OCI-LY1 (cell line): ENCODE results near the gene PRKAR1A.

Source experiments
- H2AFZ ChIP-seq: fragments of 200-600 bp; sonication (generic), shearing (Covaris generic); 2 replicates; pipeline ENCODE4 v1.6.0; 2014; ENCODE audit warnings: antibody characterized with exemption, mild to moderate bottlenecking, low read length
- H3F3A ChIP-seq: fragments of 200-600 bp; sonication (generic), shearing (Covaris generic); 2 replicates; pipeline ENCODE4 v1.6.0; 2014; ENCODE audit warnings: mild to moderate bottlenecking, antibody characterized with exemption, low read length, moderate library complexity; ENCODE audit not compliant: insufficient read depth
- H3K27ac ChIP-seq: fragments of 200-600 bp; sonication (generic); 2 replicates; pipeline ENCODE4 v1.5.1; 2014; ENCODE audit warnings: low read length, mixed run types, mild to moderate bottlenecking, low read depth; ENCODE audit not compliant: poor library complexity, severe bottlenecking
- H3K27me3 ChIP-seq: fragments of 200-600 bp; sonication (generic); 2 replicates; pipeline ENCODE4 v1.6.0; 2014; ENCODE audit warnings: antibody characterized with exemption, mild to moderate bottlenecking, low read length, moderate library complexity; ENCODE audit not compliant: insufficient read depth
- H3K36me3 ChIP-seq: fragments of 200-600 bp; sonication (generic); 2 replicates; pipeline ENCODE4 v1.6.1; 2014; ENCODE audit warnings: mild to moderate bottlenecking, antibody characterized with exemption, low read length, moderate library complexity, mixed read lengths; ENCODE audit not compliant: insufficient read depth
- H3K4me1 ChIP-seq: fragments of 200-600 bp; sonication (generic); 2 replicates; pipeline ENCODE4 v1.5.1; 2014; ENCODE audit warnings: mild to moderate bottlenecking, low read length, moderate library complexity; ENCODE audit not compliant: insufficient read depth, severe bottlenecking
- H3K4me2 ChIP-seq: fragments of 200-600 bp; sonication (generic), shearing (Covaris generic); 2 replicates; pipeline ENCODE4 v1.6.1; 2014; ENCODE audit warnings: low read length
- H3K4me3 ChIP-seq: fragments of 200-600 bp; sonication (generic); 2 replicates; pipeline ENCODE4 v1.5.1; 2014; ENCODE audit warnings: low read length, low read depth, mild to moderate bottlenecking, mixed read lengths; ENCODE audit not compliant: poor library complexity, severe bottlenecking
- H3K79me2 ChIP-seq: fragments of 200-600 bp; shearing (Covaris generic); 2 replicates; pipeline ENCODE4 v1.6.1; 2016; ENCODE audit warnings: mixed run types, low read length, mixed read lengths; ENCODE audit not compliant: insufficient read depth
- H3K9ac ChIP-seq: fragments of 200-600 bp; sonication (generic), shearing (Covaris generic); 2 replicates; pipeline ENCODE4 v1.6.1; 2014; ENCODE audit warnings: mild to moderate bottlenecking, low read length, mixed read lengths
- H3K9me2 ChIP-seq: fragments of 200-600 bp; sonication (generic), shearing (Covaris generic); 2 replicates; pipeline ENCODE4 v1.6.1; 2014; ENCODE audit warnings: low read depth, mild to moderate bottlenecking, low read length, mixed read lengths
- H3K9me3 ChIP-seq: fragments of 200-600 bp; shearing (Covaris generic); 2 replicates; pipeline ENCODE4 v1.6.1; 2014; ENCODE audit warnings: low read length, mixed read lengths
- H4K20me1 ChIP-seq: fragments of 200-600 bp; sonication (generic), shearing (Covaris generic); 2 replicates; pipeline ENCODE4 v1.6.0; 2016; ENCODE audit warnings: mild to moderate bottlenecking, low read length; ENCODE audit not compliant: insufficient read depth
- CTCF ChIP-seq: fragments of 200-600 bp; sonication (generic), shearing (Covaris generic); IDR thresholded peaks from 2 replicates; pipeline ENCODE4 v1.5.1; 2017; ENCODE audit warnings: mild to moderate bottlenecking, antibody characterized with exemption, low read length, moderate library complexity, mixed read lengths
- EZH2 ChIP-seq: fragments of 200-600 bp; sonication (generic), shearing (Covaris generic); IDR thresholded peaks from 2 replicates; pipeline ENCODE4 v1.8.0; 2017; ENCODE audit warnings: borderline replicate concordance, mixed run types, mild to moderate bottlenecking, antibody characterized with exemption, low read length, moderate library complexity, mixed read lengths

The PRKAR1A gene

GRCh38 chr17:68569346-68569745 is 57.1 kb downstream of the PRKAR1A start:
- H3F3A ChIP-seq, result no peaks in the 10 kb centered on the region
- H3K9me3 ChIP-seq, result no peaks in the 10 kb centered on the region
- no peaks in the 10 kb centered on the region for H3K9me2 ChIP-seq
- TF ChIP-seq CTCF (no peak), EZH2 (no peak)
- H3K4me3 ChIP-seq, result no peak overlapping the region
- H2AFZ ChIP-seq, result no peak overlapping the region
- H3K4me1 ChIP-seq, result no peaks in the 10 kb centered on the region
- H3K36me3 ChIP-seq, result no peaks in the 10 kb centered on the region
- no peaks in the 10 kb centered on the region for H3K79me2 ChIP-seq
- H3K27ac ChIP-seq, result no peak overlapping the region
- H3K4me2 ChIP-seq, result no peak overlapping the region
- H3K9ac ChIP-seq, result no peak overlapping the region
- H3K27me3 ChIP-seq, result no peaks in the 10 kb centered on the region; the same call in 1 of the 2 replicates
- no peaks in the 10 kb centered on the region for H4K20me1 ChIP-seq

GRCh38 chr17:68570526-68570925 is 58.3 kb downstream of the PRKAR1A start:
- Histone ChIP-seq H3K4me2 (no peak overlapping the region), H2AFZ (no peak overlapping the region), H3K9me2 (no peaks in the 10 kb centered on the region), H3K27me3 (no peaks in the 10 kb centered on the region; the same call in 1 of the 2 replicates), H3K4me3 (no peak overlapping the region), H3K9me3 (no peaks in the 10 kb centered on the region), H3K4me1 (no peaks in the 10 kb centered on the region), H3K36me3 (no peaks in the 10 kb centered on the region), H3K27ac (no peak overlapping the region), H3K9ac (no peak overlapping the region), H3K79me2 (no peaks in the 10 kb centered on the region), H3F3A (no peaks in the 10 kb centered on the region), H4K20me1 (no peaks in the 10 kb centered on the region)
- TF ChIP-seq EZH2 (no peak), CTCF (no peak)

- Histone ChIP-seq H4K20me1 (no peaks in the 10 kb centered on the region), H3K9ac (no peak overlapping the region), H2AFZ (no peak overlapping the region), H3K4me1 (no peaks in the 10 kb centered on the region), H3K36me3 (no peaks in the 10 kb centered on the region), H3K9me2 (no peaks in the 10 kb centered on the region), H3F3A (no peaks in the 10 kb centered on the region), H3K4me3 (no peak overlapping the region), H3K9me3 (no peaks in the 10 kb centered on the region), H3K79me2 (no peaks in the 10 kb centered on the region), H3K4me2 (no peak overlapping the region), H3K27ac (no peak overlapping the region), H3K27me3 (no peaks in the 10 kb centered on the region)
- no peak for TF ChIP-seq EZH2
- no peak for TF ChIP-seq CTCF
Observed at GRCh38 chr17:68572138-68572842, 60.1 kb downstream of the PRKAR1A start.
